Testis (tissue), 2 donors: ENCODE measurements around the gene PCBP3.

ENCODE experiments used
- POLR2A ChIP-seq: fragments of 450-650 bp; IDR thresholded peaks from one replicate; pipeline ENCODE4 v1.6.1; 2017; ENCODE audit warnings: antibody characterized with exemption, mild to moderate bottlenecking, moderate library complexity
- TF ChIP-seq, protein P1 (sequence below), 3 experiments: fragments of 450-650 bp in 2 of 3; fragments of 200-600 bp in 1 of 3; sonication (generic) in 1 of 3; IDR thresholded peaks; one replicate each; pipeline ENCODE4 v1.5.1; 2016 to 2019; ENCODE audit warnings: antibody characterized with exemption in 3 of 3, mild to moderate bottlenecking in 2 of 3, moderate library complexity in 1 of 3

DNA sequence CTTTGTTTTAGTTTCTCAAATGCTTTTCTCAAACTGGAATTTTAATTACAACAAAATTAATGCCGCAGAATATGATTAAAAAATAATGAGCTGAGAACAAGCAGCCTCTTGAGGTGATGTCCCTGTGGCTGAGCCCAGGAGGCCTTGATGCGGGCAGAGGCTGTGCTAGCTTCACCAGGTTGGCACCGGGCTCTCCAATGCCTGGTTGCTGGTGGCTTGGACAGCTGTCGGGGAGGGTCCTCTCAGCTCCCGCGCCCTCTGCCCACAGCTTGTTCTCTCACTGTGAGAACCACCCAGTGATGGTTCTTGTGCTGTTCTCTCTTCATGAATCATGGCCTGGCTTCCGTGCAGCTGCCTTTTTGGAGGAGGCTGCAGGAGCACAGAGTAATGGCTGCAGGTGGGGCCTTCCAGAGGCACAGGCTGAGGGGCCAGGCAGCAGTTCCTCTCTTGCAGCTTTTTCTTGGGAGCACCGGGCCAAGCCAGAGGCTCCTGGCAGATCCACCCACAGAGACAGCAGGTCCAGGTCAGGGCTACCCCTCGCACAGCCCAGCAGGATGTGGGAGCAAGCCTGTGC is 156.3 kb downstream of the PCBP3 start:
- TF ChIP-seq, protein P1, sequence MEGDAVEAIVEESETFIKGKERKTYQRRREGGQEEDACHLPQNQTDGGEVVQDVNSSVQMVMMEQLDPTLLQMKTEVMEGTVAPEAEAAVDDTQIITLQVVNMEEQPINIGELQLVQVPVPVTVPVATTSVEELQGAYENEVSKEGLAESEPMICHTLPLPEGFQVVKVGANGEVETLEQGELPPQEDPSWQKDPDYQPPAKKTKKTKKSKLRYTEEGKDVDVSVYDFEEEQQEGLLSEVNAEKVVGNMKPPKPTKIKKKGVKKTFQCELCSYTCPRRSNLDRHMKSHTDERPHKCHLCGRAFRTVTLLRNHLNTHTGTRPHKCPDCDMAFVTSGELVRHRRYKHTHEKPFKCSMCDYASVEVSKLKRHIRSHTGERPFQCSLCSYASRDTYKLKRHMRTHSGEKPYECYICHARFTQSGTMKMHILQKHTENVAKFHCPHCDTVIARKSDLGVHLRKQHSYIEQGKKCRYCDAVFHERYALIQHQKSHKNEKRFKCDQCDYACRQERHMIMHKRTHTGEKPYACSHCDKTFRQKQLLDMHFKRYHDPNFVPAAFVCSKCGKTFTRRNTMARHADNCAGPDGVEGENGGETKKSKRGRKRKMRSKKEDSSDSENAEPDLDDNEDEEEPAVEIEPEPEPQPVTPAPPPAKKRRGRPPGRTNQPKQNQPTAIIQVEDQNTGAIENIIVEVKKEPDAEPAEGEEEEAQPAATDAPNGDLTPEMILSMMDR (IDR thresholded peaks at IDR 0.05) = no peak
- TF ChIP-seq POLR2A = no peak
